ENCODE results near the gene SLC38A11. TPM values are rescaled to one million over a fixed set of nuclear protein-coding genes. Genes with fewer than 3 reads are reported as not detected.

Gene SLC38A11
- total RNA-seq, 1 donor from 2014 or later: not detected

DNA sequence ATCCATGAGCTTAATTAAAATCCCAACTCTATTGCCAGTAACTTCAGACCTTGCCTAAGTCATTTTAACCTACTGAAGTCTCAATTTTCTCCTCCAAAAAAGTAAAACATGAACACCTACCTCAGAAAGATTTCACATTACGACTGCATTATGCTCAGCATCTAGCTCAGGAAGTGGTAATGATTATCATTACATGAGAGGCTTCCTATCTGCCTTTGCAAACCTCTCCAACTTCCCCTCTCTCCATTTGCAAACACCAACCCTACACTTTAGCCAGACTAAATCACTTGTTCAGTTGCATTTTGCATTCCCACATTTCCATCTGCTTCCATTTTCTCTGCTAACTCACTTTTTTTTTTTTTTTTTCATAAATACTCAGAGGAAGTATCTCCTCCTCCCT, 6.8 kb downstream of the SLC38A11 start:
- peaks cover 6% of the 10 kb centered on the region for H3K4me1 Mint-ChIP-seq (ENCODE audit: low read depth, unreplicated experiment)
- peaks cover 2% of the 10 kb centered on the region for H3K27me3 Mint-ChIP-seq (ENCODE audit: unreplicated experiment)
- no peaks in the 10 kb centered on the region for H3K9me3 Mint-ChIP-seq (ENCODE audit: unreplicated experiment)
- H3K27ac Mint-ChIP-seq (ENCODE audit: unreplicated experiment): no peak overlapping the region
- TF ChIP-seq, protein P1, sequence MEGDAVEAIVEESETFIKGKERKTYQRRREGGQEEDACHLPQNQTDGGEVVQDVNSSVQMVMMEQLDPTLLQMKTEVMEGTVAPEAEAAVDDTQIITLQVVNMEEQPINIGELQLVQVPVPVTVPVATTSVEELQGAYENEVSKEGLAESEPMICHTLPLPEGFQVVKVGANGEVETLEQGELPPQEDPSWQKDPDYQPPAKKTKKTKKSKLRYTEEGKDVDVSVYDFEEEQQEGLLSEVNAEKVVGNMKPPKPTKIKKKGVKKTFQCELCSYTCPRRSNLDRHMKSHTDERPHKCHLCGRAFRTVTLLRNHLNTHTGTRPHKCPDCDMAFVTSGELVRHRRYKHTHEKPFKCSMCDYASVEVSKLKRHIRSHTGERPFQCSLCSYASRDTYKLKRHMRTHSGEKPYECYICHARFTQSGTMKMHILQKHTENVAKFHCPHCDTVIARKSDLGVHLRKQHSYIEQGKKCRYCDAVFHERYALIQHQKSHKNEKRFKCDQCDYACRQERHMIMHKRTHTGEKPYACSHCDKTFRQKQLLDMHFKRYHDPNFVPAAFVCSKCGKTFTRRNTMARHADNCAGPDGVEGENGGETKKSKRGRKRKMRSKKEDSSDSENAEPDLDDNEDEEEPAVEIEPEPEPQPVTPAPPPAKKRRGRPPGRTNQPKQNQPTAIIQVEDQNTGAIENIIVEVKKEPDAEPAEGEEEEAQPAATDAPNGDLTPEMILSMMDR (IDR thresholded peaks at IDR 0.05; ENCODE audit: partially characterized antibody, unreplicated experiment): no peak
- no peak overlapping the region for H3K4me3 Mint-ChIP-seq (ENCODE audit: unreplicated experiment)
- no peaks in the 10 kb centered on the region for H3K36me3 Mint-ChIP-seq (ENCODE audit: unreplicated experiment)
- DNase-seq: no peak

DNA sequence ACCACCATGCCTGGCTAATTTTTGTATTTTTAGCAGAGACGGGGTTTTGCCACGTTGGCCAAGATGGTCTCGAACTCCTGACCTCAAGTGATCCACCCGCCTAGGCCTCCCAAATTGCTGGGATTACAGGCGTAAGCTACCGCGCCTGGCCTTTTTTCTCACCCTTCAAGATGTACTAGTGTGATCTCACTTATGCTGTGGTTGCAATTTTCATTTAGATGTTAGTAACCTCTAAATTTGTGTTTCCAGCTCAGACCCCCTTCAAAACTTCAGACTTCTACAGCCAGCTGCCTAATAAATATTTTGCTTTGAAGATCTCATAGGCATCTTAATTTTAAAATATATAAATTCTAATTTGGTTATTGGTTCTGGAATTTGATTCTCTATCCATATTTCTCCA, 8.0 kb downstream of the SLC38A11 start:
- H3K4me3 Mint-ChIP-seq (ENCODE audit: unreplicated experiment): no peak overlapping the region
- H3K4me1 Mint-ChIP-seq (ENCODE audit: low read depth, unreplicated experiment): peaks cover 6% of the 10 kb centered on the region

DNA sequence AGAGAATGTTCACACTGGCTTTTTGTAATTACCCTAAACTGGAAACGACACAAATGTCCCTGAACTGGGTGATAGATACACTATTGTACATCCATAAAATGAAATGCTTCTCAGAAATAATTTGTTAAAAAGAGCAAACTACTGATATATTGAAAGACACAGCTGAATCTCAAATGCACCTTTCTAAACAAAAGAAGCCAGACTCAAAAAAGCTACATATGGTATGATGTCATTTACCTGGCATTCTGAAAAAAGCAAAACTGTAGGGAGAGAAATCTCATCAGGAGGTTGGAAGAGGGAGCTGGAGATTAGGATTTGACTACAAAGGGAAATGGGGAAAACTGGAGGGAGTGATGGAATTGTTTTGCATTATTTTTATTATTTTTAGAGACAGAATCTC, 12.0 kb downstream of the SLC38A11 start:
- Mint-ChIP-seq H3K9me3 (ENCODE audit: unreplicated experiment) (no peaks in the 10 kb centered on the region), H3K27me3 (ENCODE audit: unreplicated experiment) (no peaks in the 10 kb centered on the region)

More for the DNA sequence above, 8.0 kb downstream of the SLC38A11 start:
- H3K36me3 Mint-ChIP-seq (ENCODE audit: unreplicated experiment): no peaks in the 10 kb centered on the region
- H3K9me3 Mint-ChIP-seq (ENCODE audit: unreplicated experiment): no peaks in the 10 kb centered on the region
- peaks cover 2% of the 10 kb centered on the region for H3K27me3 Mint-ChIP-seq (ENCODE audit: unreplicated experiment)
- TF ChIP-seq, protein P1 (IDR thresholded peaks at IDR 0.05; ENCODE audit: partially characterized antibody, unreplicated experiment): no peak
- no peak for DNase-seq
- no peak overlapping the region for H3K27ac Mint-ChIP-seq (ENCODE audit: unreplicated experiment)

DNA sequence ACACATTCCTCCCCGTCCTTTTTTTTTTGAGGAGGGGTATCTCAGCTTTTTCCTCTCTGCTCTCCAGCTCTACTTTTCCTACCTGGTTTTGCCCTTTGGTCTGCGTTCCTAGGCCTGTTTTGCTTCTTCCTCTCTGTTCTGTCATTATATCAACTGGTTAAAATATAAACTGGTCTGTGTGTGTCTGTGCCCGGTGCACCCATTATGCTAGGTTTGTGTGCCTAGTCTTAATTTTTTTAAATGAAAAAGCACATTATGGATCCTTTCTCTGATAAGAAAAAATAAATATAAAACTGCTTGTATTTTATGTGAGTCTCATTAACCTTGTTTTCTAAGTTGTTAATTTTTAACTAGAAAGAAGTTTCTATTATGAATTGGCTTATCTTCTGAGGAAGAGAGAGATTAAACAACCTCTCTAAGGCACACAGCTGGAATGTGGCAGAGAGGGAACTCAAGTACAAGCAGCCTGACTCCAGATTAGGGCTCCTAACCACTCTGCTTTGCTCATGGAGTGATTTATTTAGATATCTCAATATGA, 17.4 kb downstream of the SLC38A11 start:
- no peaks in the 10 kb centered on the region for H3K9me3 Mint-ChIP-seq (ENCODE audit: unreplicated experiment)
- H3K27me3 Mint-ChIP-seq (ENCODE audit: unreplicated experiment): no peaks in the 10 kb centered on the region
- H3K36me3 Mint-ChIP-seq (ENCODE audit: unreplicated experiment): no peaks in the 10 kb centered on the region
- TF ChIP-seq, protein P1 (IDR thresholded peaks at IDR 0.05; ENCODE audit: partially characterized antibody, unreplicated experiment): no peak
- no peak for DNase-seq
- H3K4me1 Mint-ChIP-seq (ENCODE audit: low read depth, unreplicated experiment): no peaks in the 10 kb centered on the region
- no peak overlapping the region for H3K27ac Mint-ChIP-seq (ENCODE audit: unreplicated experiment)
- H3K4me3 Mint-ChIP-seq (ENCODE audit: unreplicated experiment): no peak overlapping the region

More for the DNA sequence above, 12.0 kb downstream of the SLC38A11 start:
- no peak overlapping the region for H3K27ac Mint-ChIP-seq (ENCODE audit: unreplicated experiment)
- no peak for DNase-seq
- no peaks in the 10 kb centered on the region for H3K36me3 Mint-ChIP-seq (ENCODE audit: unreplicated experiment)
- TF ChIP-seq, protein P1 (IDR thresholded peaks at IDR 0.05; ENCODE audit: partially characterized antibody, unreplicated experiment): no peak
- H3K4me3 Mint-ChIP-seq (ENCODE audit: unreplicated experiment): no peak overlapping the region
- no peaks in the 10 kb centered on the region for H3K4me1 Mint-ChIP-seq (ENCODE audit: low read depth, unreplicated experiment)

DNA sequence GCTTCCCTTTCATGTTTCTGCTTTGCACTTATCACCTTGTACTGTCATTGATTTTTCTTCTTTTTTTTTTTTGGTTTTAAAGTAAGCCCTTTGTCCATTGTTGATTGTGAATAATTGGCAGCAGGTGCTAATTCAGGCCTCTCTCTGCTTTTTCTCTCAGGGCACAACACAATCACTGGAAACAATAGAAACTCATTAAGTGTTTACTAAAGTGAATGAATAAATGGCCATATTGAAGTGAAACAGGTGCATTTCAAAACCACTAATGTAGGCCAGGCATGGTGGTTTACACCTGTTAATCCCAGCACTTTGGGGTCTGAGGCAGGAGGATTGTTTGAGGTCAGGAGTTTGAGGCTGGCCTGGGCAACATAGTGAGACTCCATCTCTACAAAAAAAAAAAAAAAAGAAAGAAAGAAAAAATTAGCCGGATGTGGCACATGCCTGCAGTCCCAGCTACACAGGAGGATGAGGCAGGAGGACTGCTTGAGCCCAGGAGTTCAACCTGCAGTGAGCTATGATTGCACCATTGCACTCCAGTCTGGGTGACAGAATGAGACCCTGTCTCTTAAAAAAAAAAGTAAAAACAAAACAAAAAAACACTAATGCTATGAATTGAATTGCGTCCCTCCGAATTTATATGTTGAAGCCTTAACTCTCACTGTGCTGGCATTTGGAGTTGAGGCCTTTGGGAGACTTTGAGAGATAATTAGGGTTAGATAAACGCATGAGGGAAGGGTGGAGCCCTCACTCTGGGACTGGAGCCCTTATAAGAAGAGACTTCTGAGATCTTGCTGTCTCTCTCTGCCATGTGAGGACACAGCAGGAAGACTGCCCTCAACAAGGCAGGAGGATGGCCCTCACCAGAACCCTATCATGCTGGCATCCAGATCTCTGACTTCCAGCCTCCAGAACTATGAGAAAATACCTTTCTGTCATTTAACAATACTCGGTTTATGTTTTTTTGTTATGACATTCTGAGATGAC, 19.9 kb downstream of the SLC38A11 start:
- Mint-ChIP-seq H3K36me3 (ENCODE audit: unreplicated experiment) (no peaks in the 10 kb centered on the region), H3K4me1 (ENCODE audit: low read depth, unreplicated experiment) (no peaks in the 10 kb centered on the region), H3K9me3 (ENCODE audit: unreplicated experiment) (no peaks in the 10 kb centered on the region), H3K27me3 (ENCODE audit: unreplicated experiment) (no peaks in the 10 kb centered on the region), H3K4me3 (ENCODE audit: unreplicated experiment) (no peak overlapping the region), H3K27ac (ENCODE audit: unreplicated experiment) (no peak overlapping the region)
- no peak for DNase-seq
- TF ChIP-seq, protein P1 (IDR thresholded peaks at IDR 0.05; ENCODE audit: partially characterized antibody, unreplicated experiment): no peak

All from glutamatergic neuron (in vitro differentiated cells).